Right atrium auricular region (tissue), 2 donors: ENCODE measurements around the gene ERBIN. TPM values are rescaled to one million over a fixed set of nuclear protein-coding genes. Genes with fewer than 3 reads are reported as not detected.

Source experiments
- DNase-seq: peaks from one replicate; pipeline ENCODE4 v3.0.0-alpha.2; 2019; ENCODE audit warnings: low spot score
- H3K27ac ChIP-seq, 2 donors: fragments of 200-600 bp; sonication (generic); 1 replicate in 1 of 2; 2 replicates in 1 of 2; pipeline ENCODE4 v1.5.1; 2016 to 2019
- H3K27me3 ChIP-seq, 2 donors: fragments of 200-600 bp; sonication (generic); one replicate each; pipeline versions ENCODE4 v1.5.1 to v1.6.0; 2017 to 2019
- H3K36me3 ChIP-seq: fragments of 200-600 bp; sonication (generic); one replicate; pipeline ENCODE4 v1.5.1; 2016
- H3K4me1 ChIP-seq, 2 donors: fragments of 200-600 bp; sonication (generic); one replicate each; pipeline versions ENCODE4 v1.5.1 to v1.6.0; 2017 to 2019
- H3K4me3 ChIP-seq, 2 donors: fragments of 200-600 bp; sonication (generic); 1 replicate in 1 of 2; 2 replicates in 1 of 2; pipeline ENCODE4 v1.5.1; 2017 to 2019; ENCODE audit warnings: mild to moderate bottlenecking in 1 of 2, moderate library complexity in 1 of 2
- H3K9me3 ChIP-seq, 2 donors: fragments of 200-600 bp; sonication (generic); one replicate each; pipeline ENCODE4 v1.5.1; 2019
- CTCF ChIP-seq, 2 donors: fragments of 200-600 bp; sonication (generic); IDR thresholded peaks; one replicate each; pipeline ENCODE4 v1.5.1; 2019; ENCODE audit warnings: antibody characterized with exemption in 2 of 2
- total RNA-seq, 2 donors: library from RNA; depleted of rRNA; stranded (reverse); fragments of >200 nt; gene quantifications; one replicate each; pipeline ENCODE4 v1.1.0, GENCODE V29; 2016

Gene ERBIN
- total RNA-seq, 2 donors from 2014 or later = 33.0 to 38.2 TPM

GRCh38 chr5:65986050-65986451, 59.7 kb downstream of the ERBIN start:
- Histone ChIP-seq H3K4me3 (no peak overlapping the region), H3K9me3 (no peaks in the 10 kb centered on the region), H3K36me3 (no peaks in the 10 kb centered on the region), H3K4me1 (peaks cover 0 to 16% of the 10 kb centered on the region in 2 donors), H3K27me3 (no peaks in the 10 kb centered on the region), H3K27ac (no peak overlapping the region)
- no peak for TF ChIP-seq CTCF (IDR thresholded peaks at IDR 0.05)
- DNase-seq = no peak

GRCh38 chr5:65986796-65987195, 60.4 kb downstream of the ERBIN start:
- Histone ChIP-seq H3K4me3 (no peak overlapping the region), H3K36me3 (no peaks in the 10 kb centered on the region), H3K27me3 (no peaks in the 10 kb centered on the region), H3K4me1 (peaks cover 0 to 16% of the 10 kb centered on the region in 2 donors), H3K9me3 (no peaks in the 10 kb centered on the region), H3K27ac (no peak overlapping the region)
- DNase-seq = no peak
- no peak for TF ChIP-seq CTCF (IDR thresholded peaks at IDR 0.05)

GRCh38 chr5:65987982-65988381, 61.6 kb downstream of the ERBIN start:
- no peaks in the 10 kb centered on the region for H3K9me3 ChIP-seq
- DNase-seq = no peak
- no peak overlapping the region for H3K27ac ChIP-seq
- no peaks in the 10 kb centered on the region for H3K36me3 ChIP-seq
- H3K27me3 ChIP-seq = no peaks in the 10 kb centered on the region
- H3K4me3 ChIP-seq = no peak overlapping the region
- no peak for TF ChIP-seq CTCF (IDR thresholded peaks at IDR 0.05)
- peaks cover 0 to 16% of the 10 kb centered on the region in 2 donors for H3K4me1 ChIP-seq

- TF ChIP-seq CTCF (IDR thresholded peaks at IDR 0.05) = no peak
- no peak for DNase-seq
- H3K4me1 ChIP-seq = peaks cover 0 to 10% of the 10 kb centered on the region in 2 donors
- no peak overlapping the region for H3K27ac ChIP-seq
- H3K27me3 ChIP-seq = no peaks in the 10 kb centered on the region
- H3K9me3 ChIP-seq = no peaks in the 10 kb centered on the region
- H3K4me3 ChIP-seq = no peak overlapping the region
- H3K36me3 ChIP-seq = no peaks in the 10 kb centered on the region
Observed at GRCh38 chr5:65989158-65989557, 62.8 kb downstream of the ERBIN start.

GRCh38 chr5:65992630-65993029, 66.3 kb downstream of the ERBIN start:
- no peak for TF ChIP-seq CTCF (IDR thresholded peaks at IDR 0.05)
- no peak for DNase-seq
- Histone ChIP-seq H3K9me3 (no peaks in the 10 kb centered on the region), H3K27ac (no peak overlapping the region), H3K27me3 (no peaks in the 10 kb centered on the region), H3K36me3 (no peaks in the 10 kb centered on the region), H3K4me3 (no peak overlapping the region), H3K4me1 (no peaks in the 10 kb centered on the region)

- no peak for DNase-seq
- Histone ChIP-seq H3K4me3 (no peak overlapping the region), H3K4me1 (no peaks in the 10 kb centered on the region), H3K36me3 (no peaks in the 10 kb centered on the region), H3K27ac (no peak overlapping the region), H3K27me3 (no peaks in the 10 kb centered on the region), H3K9me3 (no peaks in the 10 kb centered on the region)
- TF ChIP-seq CTCF (IDR thresholded peaks at IDR 0.05) = no peak
Observed at GRCh38 chr5:65994117-65994786, 67.9 kb downstream of the ERBIN start.
